Mesothelial cell of epicardium (in vitro differentiated cells): ENCODE data around the gene AMFR. TPM values are rescaled to one million over a fixed set of nuclear protein-coding genes. Genes with fewer than 3 reads are reported as not detected.

Experiments used
- DNase-seq, 2 experiments: peaks; one replicate each; pipeline ENCODE4 v3.0.0; 2021; ENCODE audit warnings: low spot score in 2 of 2; ENCODE audit not compliant: unreplicated experiment in 2 of 2
- H3K27ac Mint-ChIP-seq: 2 replicates; pipeline ENCODE4 v1.8.0; 2021; ENCODE audit warnings: mixed read lengths
- H3K27me3 Mint-ChIP-seq: 2 replicates; pipeline ENCODE4 v1.8.0; 2021; ENCODE audit warnings: low read depth, mixed read lengths
- H3K36me3 Mint-ChIP-seq: 2 replicates; pipeline ENCODE4 v1.8.0; 2021; ENCODE audit warnings: mixed read lengths
- H3K4me1 Mint-ChIP-seq: 2 replicates; pipeline ENCODE4 v1.8.0; 2021; ENCODE audit warnings: mixed read lengths
- H3K4me3 Mint-ChIP-seq: 2 replicates; pipeline ENCODE4 v1.8.0; 2021; ENCODE audit warnings: mild to moderate bottlenecking, moderate library complexity, mixed read lengths
- H3K9me3 Mint-ChIP-seq: 2 replicates; pipeline ENCODE4 v1.8.0; 2021; ENCODE audit warnings: mixed read lengths
- CTCF ChIP-seq: fragments of 200-600 bp; sonication (generic); IDR thresholded peaks from one replicate; pipeline ENCODE4 v1.5.0; 2021; ENCODE audit warnings: antibody characterized with exemption; ENCODE audit not compliant: unreplicated experiment
- total RNA-seq: library from RNA; stranded (reverse); gene quantifications from 3 replicates; pipeline ENCODE4 v1.2.1, GENCODE V29; 2021

The AMFR gene
- total RNA-seq, 1 donor from 2014 or later = 60.0 TPM

GRCh38 chr16:56328276-56329022 is 96.9 kb downstream of the AMFR start:
- Mint-ChIP-seq H3K4me3 (no peak overlapping the region), H3K9me3 (no peaks in the 10 kb centered on the region), H3K4me1 (peaks cover 17% of the 10 kb centered on the region), H3K27ac (no peak overlapping the region), H3K27me3 (no peaks in the 10 kb centered on the region), H3K36me3 (no peaks in the 10 kb centered on the region)
- DNase-seq = no peak
- no peak for TF ChIP-seq CTCF

- no peak for TF ChIP-seq CTCF
- no peak overlapping the region for H3K27ac Mint-ChIP-seq
- peaks cover 17% of the 10 kb centered on the region for H3K4me1 Mint-ChIP-seq
- H3K27me3 Mint-ChIP-seq = no peaks in the 10 kb centered on the region
- no peak for DNase-seq
- no peaks in the 10 kb centered on the region for H3K36me3 Mint-ChIP-seq
- no peak overlapping the region for H3K4me3 Mint-ChIP-seq
- H3K9me3 Mint-ChIP-seq = no peaks in the 10 kb centered on the region
These were observed 97.5 kb downstream of the AMFR start for GRCh38 chr16:56327929-56328258.

- H3K27me3 Mint-ChIP-seq = no peaks in the 10 kb centered on the region
- H3K4me3 Mint-ChIP-seq = no peak overlapping the region
- H3K36me3 Mint-ChIP-seq = no peaks in the 10 kb centered on the region
- TF ChIP-seq CTCF = no peak
- no peak for DNase-seq
- H3K27ac Mint-ChIP-seq = no peak overlapping the region
- H3K4me1 Mint-ChIP-seq = peaks cover 15% of the 10 kb centered on the region
- H3K9me3 Mint-ChIP-seq = no peaks in the 10 kb centered on the region
These were observed 98.0 kb downstream of the AMFR start for GRCh38 chr16:56327071-56327928.

- Mint-ChIP-seq H3K9me3 (no peaks in the 10 kb centered on the region), H3K36me3 (no peaks in the 10 kb centered on the region), H3K4me3 (no peak overlapping the region), H3K4me1 (peaks cover 11% of the 10 kb centered on the region), H3K27me3 (no peaks in the 10 kb centered on the region), H3K27ac (no peak overlapping the region)
- DNase-seq = no peak
- TF ChIP-seq CTCF = no peak
These were observed 99.4 kb downstream of the AMFR start for GRCh38 chr16:56325956-56326355.

GRCh38 chr16:56324406-56324805 is 100.9 kb downstream of the AMFR start:
- Mint-ChIP-seq H3K27me3 (no peaks in the 10 kb centered on the region), H3K4me1 (no peaks in the 10 kb centered on the region), H3K4me3 (no peak overlapping the region), H3K36me3 (no peaks in the 10 kb centered on the region), H3K9me3 (no peaks in the 10 kb centered on the region), H3K27ac (no peak overlapping the region)
- DNase-seq = no peak
- TF ChIP-seq CTCF = no peak
